Tibial artery (tissue), 4 donors: Measurements from ENCODE around the gene NEK7.
"Not testable (repeated sequence)": the region's sequence is repeated elsewhere in the genome, so short reads cannot be mapped to it uniquely, and the experiment has no call there.

ENCODE experiments used
- DNase-seq, 2 donors: peaks; one replicate each; pipeline ENCODE4 v3.0.0-alpha.2; 2019
- H3K27ac ChIP-seq, 2 donors: fragments of 200-600 bp; sonication (generic) in 1 of 2; 1 replicate in 1 of 2; 2 replicates in 1 of 2; pipeline ENCODE4 v1.5.1; 2018 to 2019; ENCODE audit warnings: mild to moderate bottlenecking in 1 of 2
- H3K27me3 ChIP-seq, 2 donors: fragments of 200-600 bp; sonication (generic) in 1 of 2; one replicate each; pipeline versions ENCODE4 v1.5.1 to v1.6.0; 2016 to 2019
- H3K36me3 ChIP-seq, 3 donors: fragments of 200-600 bp; sonication (generic) in 2 of 3; one replicate each; pipeline ENCODE4 v1.5.1; 2016 to 2019; ENCODE audit warnings: mild to moderate bottlenecking in 2 of 3
- H3K4me1 ChIP-seq, 4 donors: fragments of 200-600 bp; sonication (generic) in 2 of 4; 1 replicate in 3 of 4; 2 replicates in 1 of 4; pipeline ENCODE4 v1.5.1; 2016 to 2019
- H3K4me3 ChIP-seq, 2 donors: fragments of 200-600 bp; sonication (generic) in 1 of 2; 1 replicate in 1 of 2; 2 replicates in 1 of 2; pipeline ENCODE4 v1.5.1; 2018 to 2019; ENCODE audit warnings: mild to moderate bottlenecking in 2 of 2
- H3K9me3 ChIP-seq, 3 donors: fragments of 200-600 bp; sonication (generic) in 1 of 3; one replicate each; pipeline ENCODE4 v1.5.1; 2016 to 2019
- intact Hi-C: fragments of 100-400 bp; cut with DNase I; formaldehyde crosslinking; loops from one replicate; pipeline ENCODE4 v1.15.0; 2023; ENCODE audit warnings: low total_unique reads
- TF ChIP-seq, protein P1 (sequence below), 2 experiments: fragments of 200-600 bp in 1 of 2; fragments of 450-650 bp in 1 of 2; IDR thresholded peaks; one replicate each; pipeline ENCODE4 v1.5.1; 2017 to 2019; ENCODE audit warnings: antibody characterized with exemption in 2 of 2, mild to moderate bottlenecking in 1 of 2, moderate library complexity in 1 of 2

NEK7 gene

DNA sequence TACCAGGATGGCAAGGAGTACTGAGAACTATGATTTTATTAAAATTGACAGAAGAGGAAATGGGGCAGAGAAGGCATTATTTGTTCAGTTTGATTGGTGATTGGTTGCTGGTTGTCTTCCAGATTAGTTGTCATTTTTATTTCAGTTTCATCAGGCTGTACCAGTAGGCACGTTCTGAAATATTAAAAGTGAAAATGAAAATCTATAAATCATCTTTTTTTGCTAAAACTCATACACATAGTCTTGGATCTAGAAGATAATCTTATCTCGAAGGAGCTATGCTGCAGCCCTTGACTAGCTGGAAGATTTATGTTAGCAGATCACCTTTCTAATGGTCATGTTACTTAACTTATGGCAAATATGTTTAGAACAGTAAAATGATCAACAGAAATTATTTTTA, 29.0 kb downstream of the NEK7 start:
- Histone ChIP-seq H3K27me3 (no peaks in the 10 kb centered on the region), H3K4me1 (peaks cover 0 to 80% (median 25%) of the 10 kb centered on the region in 4 donors), H3K36me3 (no peaks in the 10 kb centered on the region), H3K9me3 (no peaks in the 10 kb centered on the region), H3K4me3 (no peak overlapping the region), H3K27ac (no peak overlapping the region)
- intact Hi-C loops, result no loop called here
- no peak for DNase-seq
- TF ChIP-seq, protein P1, sequence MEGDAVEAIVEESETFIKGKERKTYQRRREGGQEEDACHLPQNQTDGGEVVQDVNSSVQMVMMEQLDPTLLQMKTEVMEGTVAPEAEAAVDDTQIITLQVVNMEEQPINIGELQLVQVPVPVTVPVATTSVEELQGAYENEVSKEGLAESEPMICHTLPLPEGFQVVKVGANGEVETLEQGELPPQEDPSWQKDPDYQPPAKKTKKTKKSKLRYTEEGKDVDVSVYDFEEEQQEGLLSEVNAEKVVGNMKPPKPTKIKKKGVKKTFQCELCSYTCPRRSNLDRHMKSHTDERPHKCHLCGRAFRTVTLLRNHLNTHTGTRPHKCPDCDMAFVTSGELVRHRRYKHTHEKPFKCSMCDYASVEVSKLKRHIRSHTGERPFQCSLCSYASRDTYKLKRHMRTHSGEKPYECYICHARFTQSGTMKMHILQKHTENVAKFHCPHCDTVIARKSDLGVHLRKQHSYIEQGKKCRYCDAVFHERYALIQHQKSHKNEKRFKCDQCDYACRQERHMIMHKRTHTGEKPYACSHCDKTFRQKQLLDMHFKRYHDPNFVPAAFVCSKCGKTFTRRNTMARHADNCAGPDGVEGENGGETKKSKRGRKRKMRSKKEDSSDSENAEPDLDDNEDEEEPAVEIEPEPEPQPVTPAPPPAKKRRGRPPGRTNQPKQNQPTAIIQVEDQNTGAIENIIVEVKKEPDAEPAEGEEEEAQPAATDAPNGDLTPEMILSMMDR (IDR thresholded peaks at IDR 0.05), result no peak

DNA sequence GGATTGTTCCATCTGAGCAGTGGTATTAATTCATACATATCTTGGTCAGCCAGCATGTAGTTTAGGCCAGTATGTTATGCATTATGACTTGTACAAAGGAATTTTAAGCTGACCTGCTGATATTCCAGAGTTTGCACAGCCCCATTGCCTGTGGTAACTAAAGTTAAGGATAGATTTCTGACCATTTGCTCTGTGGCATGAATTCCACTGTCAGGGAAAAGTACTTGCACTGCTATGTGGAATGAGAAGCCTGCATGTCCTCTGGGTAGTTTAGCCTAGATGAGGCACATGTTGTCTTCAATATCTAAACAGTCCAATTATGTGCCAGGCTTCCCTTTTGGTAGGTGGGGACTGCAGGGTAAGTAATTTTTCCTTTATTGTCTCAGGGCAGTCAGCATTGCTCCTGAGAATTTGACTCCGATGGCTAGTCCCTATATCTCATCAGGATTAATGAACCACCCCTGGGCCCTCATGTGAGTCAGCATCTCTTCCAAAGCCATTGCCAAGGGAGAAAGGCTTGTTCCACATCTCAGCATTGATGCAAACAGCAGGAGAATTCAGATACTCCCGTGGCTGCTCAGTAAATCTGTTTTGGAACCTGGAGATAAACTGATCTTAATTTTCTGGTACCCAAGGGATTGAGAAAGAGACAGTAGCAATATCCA, 30.2 kb downstream of the NEK7 start:
- intact Hi-C loops, result no loop called here
- no peaks in the 10 kb centered on the region for H3K27me3 ChIP-seq
- TF ChIP-seq, protein P1 (IDR thresholded peaks at IDR 0.05), result no peak
- no peak overlapping the region for H3K4me3 ChIP-seq
- no peak for DNase-seq
- peaks cover 0 to 78% (median 25%) of the 10 kb centered on the region in 4 donors for H3K4me1 ChIP-seq
- H3K27ac ChIP-seq, result no peak overlapping the region
- H3K9me3 ChIP-seq, result no peaks in the 10 kb centered on the region
- H3K36me3 ChIP-seq, result no peaks in the 10 kb centered on the region

DNA sequence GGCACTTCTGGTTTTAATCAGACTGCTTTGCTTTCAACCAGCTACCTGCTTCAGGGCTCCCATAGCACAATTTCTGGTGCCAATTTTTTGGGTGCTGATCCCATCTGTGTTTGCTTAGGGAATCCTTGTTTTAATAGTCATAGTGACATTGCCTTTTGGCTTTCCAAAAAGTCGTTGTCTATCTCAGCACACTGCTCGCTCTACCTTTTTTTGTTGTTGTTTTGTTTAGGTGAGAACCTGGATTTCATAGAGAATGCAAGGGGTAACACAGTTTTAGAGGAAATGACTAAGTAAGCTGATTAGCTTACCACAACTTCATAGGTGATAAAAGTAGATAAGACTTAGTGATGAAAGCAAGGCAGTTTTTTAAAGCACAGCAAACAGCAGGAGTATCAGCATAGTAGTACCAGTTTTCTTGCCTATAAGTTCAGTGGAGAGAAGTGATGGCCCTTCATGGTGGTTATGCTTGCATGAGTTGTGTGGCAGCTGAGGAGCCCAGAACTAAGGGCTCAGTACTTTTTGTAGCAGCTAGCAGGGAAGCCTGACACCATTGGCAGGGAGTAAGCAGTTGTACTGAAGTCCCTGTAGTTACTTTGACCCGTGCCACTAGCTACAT, 31.3 kb downstream of the NEK7 start:
- DNase-seq, result no peak
- Histone ChIP-seq H3K4me1 (peaks cover 0 to 79% (median 25%) of the 10 kb centered on the region in 4 donors), H3K9me3 (no peaks in the 10 kb centered on the region), H3K36me3 (no peaks in the 10 kb centered on the region), H3K4me3 (no peak overlapping the region), H3K27me3 (no peaks in the 10 kb centered on the region), H3K27ac (no peak overlapping the region)
- TF ChIP-seq, protein P1 (IDR thresholded peaks at IDR 0.05), result no peak
- intact Hi-C loops, result no loop called here

DNA sequence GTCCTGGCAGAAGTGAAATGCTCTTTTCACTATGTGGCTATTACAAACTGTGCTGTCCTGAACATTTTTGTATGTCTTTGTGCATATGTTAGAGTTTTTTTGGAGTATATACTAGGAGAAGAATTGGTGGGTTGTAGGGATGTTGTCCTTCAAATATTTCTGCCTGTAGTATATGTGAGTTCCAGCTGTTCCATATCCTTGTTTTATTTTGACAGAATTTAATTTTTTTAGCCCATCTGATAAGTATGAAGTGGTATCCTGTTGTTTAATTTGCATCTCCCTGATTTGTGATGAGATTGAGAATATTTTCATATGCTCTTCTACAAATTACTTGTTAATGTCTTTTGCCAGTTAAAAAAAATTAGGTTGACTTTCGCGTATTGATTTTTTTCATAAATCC, 34.3 kb downstream of the NEK7 start:
- H3K4me1 ChIP-seq, result peaks cover 0 to 61% (median 11%) of the 10 kb centered on the region in 4 donors
- H3K4me3 ChIP-seq, result no peak overlapping the region
- DNase-seq, result no peak
- intact Hi-C loops, result no loop called here
- TF ChIP-seq, protein P1 (IDR thresholded peaks at IDR 0.05), result no peak
- H3K36me3 ChIP-seq, result no peaks in the 10 kb centered on the region
- no peak overlapping the region for H3K27ac ChIP-seq
- no peaks in the 10 kb centered on the region for H3K27me3 ChIP-seq
- H3K9me3 ChIP-seq, result no peaks in the 10 kb centered on the region

DNA sequence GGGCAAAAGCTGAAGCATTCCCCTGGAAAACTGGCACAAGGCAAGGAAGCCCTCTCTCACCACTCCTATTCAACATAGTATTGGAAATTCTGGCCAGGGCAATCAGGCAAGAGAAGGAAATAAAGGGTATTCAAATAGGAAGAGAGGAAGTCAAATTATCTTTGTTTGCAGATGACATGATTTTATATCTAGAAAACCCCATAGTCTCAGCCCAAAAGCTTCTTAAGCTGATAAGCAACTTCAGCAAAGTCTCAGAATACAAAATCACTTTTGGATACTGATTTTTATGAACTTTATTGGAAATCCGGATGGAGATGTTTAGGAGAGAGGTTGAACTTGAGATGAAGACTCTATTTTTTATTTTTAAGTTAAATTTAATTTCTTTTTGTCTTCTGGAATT, 37.1 kb downstream of the NEK7 start:
- H3K36me3 ChIP-seq, H3K9me3 ChIP-seq, intact Hi-C loops, H3K4me3 ChIP-seq, H3K27ac ChIP-seq, DNase-seq, H3K27me3 ChIP-seq: not testable (repeated sequence)
- H3K4me1 ChIP-seq, result peaks cover 0 to 42% (median 1%) of the 10 kb centered on the region in 4 donors

DNA sequence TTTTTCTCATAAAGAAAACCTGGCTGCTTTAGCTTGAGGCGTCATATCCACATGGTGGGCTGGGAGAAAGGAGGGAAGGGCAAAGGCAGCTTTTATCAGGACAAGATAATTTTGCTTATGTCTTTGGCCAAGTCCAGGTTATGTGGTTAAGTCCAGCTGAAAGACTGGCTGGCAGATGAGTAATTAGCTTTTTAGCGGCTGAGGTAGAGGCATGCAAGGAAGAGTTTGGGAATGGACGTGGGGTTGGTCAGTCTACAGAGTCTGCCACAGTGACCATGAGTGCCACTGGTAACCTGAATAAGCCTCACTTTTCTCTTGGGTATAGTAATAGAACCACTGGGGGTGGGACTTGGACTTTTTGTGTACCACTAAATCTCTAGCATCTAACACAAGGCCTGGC, 39.8 kb downstream of the NEK7 start:
- no peaks in the 10 kb centered on the region for H3K36me3 ChIP-seq
- no peak overlapping the region for H3K27ac ChIP-seq
- peaks cover 0 to 52% (median 8%) of the 10 kb centered on the region in 4 donors for H3K4me1 ChIP-seq
- DNase-seq, result no peak
- H3K27me3 ChIP-seq, result no peaks in the 10 kb centered on the region
- no peaks in the 10 kb centered on the region for H3K9me3 ChIP-seq
- intact Hi-C loops, result no loop called here
- H3K4me3 ChIP-seq, result no peak overlapping the region
- TF ChIP-seq, protein P1 (IDR thresholded peaks at IDR 0.05), result no peak
